ENCODE measurements around the gene PKNOX2. TPM values are rescaled to one million over a fixed set of nuclear protein-coding genes. Genes with fewer than 3 reads are reported as not detected.
"Not testable (repeated sequence)": the region's sequence is repeated elsewhere in the genome, so short reads cannot be mapped to it uniquely, and the experiment has no call there.

PKNOX2 gene
- total RNA-seq, 1 donor from 2014 or later, result not detected

DNA sequence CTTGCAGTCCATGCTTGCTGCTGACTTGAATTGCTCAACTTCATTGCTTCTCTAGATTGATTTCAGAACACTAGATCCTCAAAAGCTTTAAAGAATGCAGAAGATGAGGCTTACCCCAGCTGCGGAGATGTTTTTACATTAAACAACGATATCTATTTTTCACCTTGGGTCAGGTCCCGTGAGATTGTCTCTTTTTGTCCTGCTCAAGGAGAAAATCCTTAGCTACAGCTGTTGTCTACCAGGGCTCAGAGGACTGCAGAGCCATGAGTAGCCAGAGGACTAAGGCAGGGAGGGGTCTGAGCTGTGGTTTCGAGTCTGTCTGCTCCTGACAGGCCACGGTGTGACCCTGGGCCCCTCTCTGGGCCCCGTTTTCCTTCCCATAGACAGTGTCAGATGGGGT is 51.4 kb downstream of the PKNOX2 start:
- H3K9me3 Mint-ChIP-seq, result no peaks in the 10 kb centered on the region
- POLR2A ChIA-PET, result no interaction called here
- H3K27ac Mint-ChIP-seq, result no peak overlapping the region
- H3K27me3 Mint-ChIP-seq, result peaks cover 16% of the 10 kb centered on the region
- no peak for DNase-seq
- H3K4me3 Mint-ChIP-seq, result no peak overlapping the region
- H3K36me3 Mint-ChIP-seq (ENCODE audit: low read depth), result no peaks in the 10 kb centered on the region
- TF ChIP-seq, protein P1, sequence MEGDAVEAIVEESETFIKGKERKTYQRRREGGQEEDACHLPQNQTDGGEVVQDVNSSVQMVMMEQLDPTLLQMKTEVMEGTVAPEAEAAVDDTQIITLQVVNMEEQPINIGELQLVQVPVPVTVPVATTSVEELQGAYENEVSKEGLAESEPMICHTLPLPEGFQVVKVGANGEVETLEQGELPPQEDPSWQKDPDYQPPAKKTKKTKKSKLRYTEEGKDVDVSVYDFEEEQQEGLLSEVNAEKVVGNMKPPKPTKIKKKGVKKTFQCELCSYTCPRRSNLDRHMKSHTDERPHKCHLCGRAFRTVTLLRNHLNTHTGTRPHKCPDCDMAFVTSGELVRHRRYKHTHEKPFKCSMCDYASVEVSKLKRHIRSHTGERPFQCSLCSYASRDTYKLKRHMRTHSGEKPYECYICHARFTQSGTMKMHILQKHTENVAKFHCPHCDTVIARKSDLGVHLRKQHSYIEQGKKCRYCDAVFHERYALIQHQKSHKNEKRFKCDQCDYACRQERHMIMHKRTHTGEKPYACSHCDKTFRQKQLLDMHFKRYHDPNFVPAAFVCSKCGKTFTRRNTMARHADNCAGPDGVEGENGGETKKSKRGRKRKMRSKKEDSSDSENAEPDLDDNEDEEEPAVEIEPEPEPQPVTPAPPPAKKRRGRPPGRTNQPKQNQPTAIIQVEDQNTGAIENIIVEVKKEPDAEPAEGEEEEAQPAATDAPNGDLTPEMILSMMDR (IDR thresholded peaks at IDR 0.05), result no peak
- no peaks in the 10 kb centered on the region for H3K4me1 Mint-ChIP-seq
- CTCF ChIA-PET, result no interaction called here
- intact Hi-C loops (cut with micrococcal nuclease), result no loop called here
- no peak for ATAC-seq (ENCODE audit: low read depth)

DNA sequence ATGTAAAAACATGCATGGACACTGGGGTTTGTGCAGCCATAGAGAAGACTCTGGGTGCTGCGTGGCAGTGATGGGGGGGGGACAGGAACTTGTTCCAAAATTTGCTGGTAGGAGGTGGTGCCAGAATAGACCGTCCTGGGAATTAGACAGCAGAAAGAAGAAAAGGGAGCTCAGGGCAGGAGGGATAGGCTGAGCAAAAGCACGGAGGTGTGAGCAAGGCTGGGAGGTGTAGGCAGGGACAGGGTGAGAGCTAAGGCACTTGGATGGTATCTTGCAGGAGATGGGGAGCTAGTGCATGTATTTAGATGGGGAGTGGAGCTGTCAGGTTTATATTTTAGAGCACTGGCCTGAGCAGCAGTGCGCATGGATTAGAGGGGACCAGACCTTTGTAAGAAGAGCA is 53.8 kb downstream of the PKNOX2 start:
- Mint-ChIP-seq H3K36me3 (ENCODE audit: low read depth) (no peaks in the 10 kb centered on the region), H3K4me3 (no peak overlapping the region), H3K27me3 (peaks cover 14% of the 10 kb centered on the region), H3K27ac (no peak overlapping the region), H3K9me3 (no peaks in the 10 kb centered on the region), H3K4me1 (no peaks in the 10 kb centered on the region)
- ChIA-PET CTCF (no interaction called here), POLR2A (no interaction called here)
- DNase-seq, result no peak
- TF ChIP-seq, protein P1 (IDR thresholded peaks at IDR 0.05), result no peak
- intact Hi-C loops (cut with micrococcal nuclease), result no loop called here
- ATAC-seq (ENCODE audit: low read depth), result no peak

DNA sequence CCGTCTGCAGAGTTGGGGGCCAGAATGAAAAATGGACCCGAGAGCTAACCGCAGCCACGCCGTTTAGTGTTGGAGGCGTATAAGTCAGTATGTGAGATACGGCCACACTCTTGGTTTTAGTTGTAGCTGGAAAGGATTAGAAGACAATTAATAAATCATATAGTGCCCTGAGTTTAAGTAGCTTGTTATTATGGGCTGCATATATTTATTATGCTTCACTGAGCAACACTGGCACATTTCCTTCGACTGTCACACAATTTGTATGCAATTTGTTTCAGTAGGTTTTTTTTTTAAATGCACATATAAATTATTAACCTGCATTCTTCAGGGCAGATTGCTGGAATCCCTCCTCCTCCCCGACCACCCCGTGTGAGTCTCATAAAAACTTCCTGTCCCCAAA is 56.9 kb downstream of the PKNOX2 start:
- ATAC-seq (ENCODE audit: low read depth) (no peak), DNase-seq (no peak)
- CTCF ChIA-PET, result no interaction called here
- POLR2A ChIA-PET, result no interaction called here
- H3K36me3 Mint-ChIP-seq (ENCODE audit: low read depth), result no peaks in the 10 kb centered on the region
- H3K4me3 Mint-ChIP-seq, result no peak overlapping the region
- intact Hi-C loops (cut with micrococcal nuclease), result no loop called here
- no peak overlapping the region for H3K27ac Mint-ChIP-seq
- no peaks in the 10 kb centered on the region for H3K4me1 Mint-ChIP-seq
- TF ChIP-seq, protein P1 (IDR thresholded peaks at IDR 0.05), result no peak
- peaks cover 7% of the 10 kb centered on the region for H3K27me3 Mint-ChIP-seq
- H3K9me3 Mint-ChIP-seq, result no peaks in the 10 kb centered on the region

DNA sequence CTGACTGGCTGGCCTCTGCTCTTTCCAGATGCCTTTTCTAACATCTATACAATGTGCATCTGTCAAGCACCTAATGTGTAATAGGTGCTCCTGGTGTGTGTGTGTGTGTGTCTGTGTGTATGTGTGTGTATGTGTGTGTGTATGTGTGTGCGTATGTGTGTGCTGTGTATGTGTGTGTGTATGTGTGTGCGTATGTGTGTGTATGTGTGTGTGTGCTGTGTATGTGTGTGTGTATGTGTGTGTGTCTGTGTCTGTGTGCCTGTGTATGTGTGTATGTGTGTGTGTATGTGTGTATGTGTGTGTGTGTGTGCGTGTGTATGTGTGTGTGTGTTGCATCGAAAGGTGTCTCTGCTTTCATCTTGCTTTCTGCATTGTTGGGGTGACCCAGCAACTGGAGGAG is 57.9 kb downstream of the PKNOX2 start:
- Mint-ChIP-seq H3K4me1 (no peaks in the 10 kb centered on the region), H3K27ac (no peak overlapping the region), H3K4me3 (no peak overlapping the region), H3K27me3 (no peaks in the 10 kb centered on the region), H3K9me3 (no peaks in the 10 kb centered on the region), H3K36me3 (ENCODE audit: low read depth) (no peaks in the 10 kb centered on the region)
- ATAC-seq (ENCODE audit: low read depth), result no peak
- intact Hi-C loops (cut with micrococcal nuclease), result no loop called here
- DNase-seq, result no peak
- TF ChIP-seq, protein P1 (IDR thresholded peaks at IDR 0.05), result no peak
- CTCF ChIA-PET, result no interaction called here
- POLR2A ChIA-PET, result no interaction called here

DNA sequence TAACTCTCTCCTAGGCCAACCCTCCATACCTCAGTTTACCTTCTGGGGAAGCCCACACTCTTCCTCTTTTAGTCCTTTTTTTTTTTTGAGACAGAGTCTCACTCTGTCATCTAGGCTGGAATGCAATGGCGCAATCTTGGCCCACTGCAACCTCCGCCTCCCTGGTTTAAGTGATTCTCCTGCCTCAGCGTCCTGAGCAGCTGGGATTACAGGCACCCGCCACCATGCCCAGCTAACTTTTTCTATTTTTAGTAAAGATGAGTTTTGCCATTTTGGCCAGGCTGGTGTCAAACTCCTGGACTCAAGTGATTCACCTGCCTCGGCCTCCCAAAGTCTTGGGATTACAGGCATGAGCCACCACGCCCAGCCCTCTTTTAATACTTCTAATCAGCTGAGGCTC is 58.6 kb downstream of the PKNOX2 start:
- DNase-seq; intact Hi-C loops (cut with micrococcal nuclease); ATAC-seq (ENCODE audit: low read depth); H3K4me1 Mint-ChIP-seq; H3K4me3 Mint-ChIP-seq; H3K9me3 Mint-ChIP-seq; H3K27ac Mint-ChIP-seq; H3K36me3 Mint-ChIP-seq (ENCODE audit: low read depth); H3K27me3 Mint-ChIP-seq; POLR2A ChIA-PET; CTCF ChIA-PET: not testable (repeated sequence)

DNA sequence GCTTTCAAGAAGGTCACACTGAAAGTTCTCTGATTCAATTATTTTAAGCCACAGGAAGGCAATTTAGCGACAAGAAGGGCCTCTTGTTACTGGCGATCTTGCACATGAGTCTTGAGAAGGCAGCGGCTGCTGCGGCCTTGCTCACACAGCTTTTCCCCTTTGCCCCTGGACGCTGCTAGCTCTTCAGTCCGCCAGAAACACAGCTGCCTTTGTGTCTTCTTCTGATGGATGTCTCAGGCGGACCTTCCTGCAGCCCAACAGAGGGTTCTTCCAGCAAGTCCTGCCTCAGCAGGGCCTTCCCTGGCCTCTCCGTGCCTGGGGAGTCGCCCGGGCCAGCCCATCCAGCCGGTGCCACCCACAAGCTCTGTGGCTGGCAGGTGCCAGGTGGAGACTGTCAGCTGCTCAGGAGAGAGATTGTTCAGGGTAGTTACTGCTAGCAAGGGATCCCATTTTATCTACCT is 59.4 kb downstream of the PKNOX2 start:
- Mint-ChIP-seq H3K4me3 (no peak overlapping the region), H3K27me3 (peaks cover 7% of the 10 kb centered on the region), H3K27ac (no peak overlapping the region), H3K36me3 (ENCODE audit: low read depth) (no peaks in the 10 kb centered on the region), H3K4me1 (no peaks in the 10 kb centered on the region), H3K9me3 (no peaks in the 10 kb centered on the region)
- ChIA-PET CTCF (no interaction called here), POLR2A (no interaction called here)
- intact Hi-C loops (cut with micrococcal nuclease), result no loop called here
- TF ChIP-seq, protein P1 (IDR thresholded peaks at IDR 0.05), result no peak
- ATAC-seq (ENCODE audit: low read depth), result no peak
- DNase-seq, result no peak
